Measurements from ENCODE around the gene FAM168A.

Gene FAM168A

DNA sequence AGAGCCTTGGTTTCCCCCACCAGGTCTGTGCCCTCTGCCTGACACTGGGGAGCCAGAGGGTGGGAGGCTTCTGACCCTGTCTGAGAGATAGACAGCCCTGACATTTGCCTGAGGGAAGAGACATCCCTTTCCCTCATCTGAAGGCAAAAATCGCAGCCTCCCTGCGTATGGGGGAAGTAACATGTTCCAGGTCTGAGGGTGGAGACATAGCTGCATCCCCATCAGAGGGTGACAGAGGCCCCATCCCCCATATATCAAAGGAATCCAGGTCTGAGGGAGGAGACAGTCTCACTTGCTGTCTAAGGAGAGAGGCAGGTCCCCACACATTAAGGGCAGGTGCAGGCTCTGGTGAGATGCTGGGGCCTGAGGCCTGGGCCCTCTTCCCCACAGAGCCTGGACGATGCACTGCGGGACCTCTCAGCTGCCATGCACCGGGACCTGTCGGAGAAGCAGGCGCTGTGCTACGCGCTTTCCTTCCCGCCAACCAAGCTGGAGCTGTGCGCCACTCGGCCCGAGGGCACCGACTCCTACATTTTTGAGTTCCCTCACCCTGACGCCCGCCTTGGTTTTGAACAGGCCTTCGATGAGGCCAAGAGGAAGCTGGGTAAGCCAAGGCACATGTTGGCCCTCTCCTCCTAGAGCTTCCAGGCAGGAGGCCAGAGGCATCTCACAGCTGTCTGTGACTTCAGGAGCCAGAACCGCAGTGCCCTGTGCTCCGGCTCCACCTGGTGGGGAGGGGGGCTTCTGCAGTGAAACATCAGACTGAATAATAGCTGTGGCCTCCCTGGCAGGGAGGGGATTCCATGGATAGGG lies 237.8 kb downstream of the FAM168A start:
- TF ChIP-seq, protein P1, sequence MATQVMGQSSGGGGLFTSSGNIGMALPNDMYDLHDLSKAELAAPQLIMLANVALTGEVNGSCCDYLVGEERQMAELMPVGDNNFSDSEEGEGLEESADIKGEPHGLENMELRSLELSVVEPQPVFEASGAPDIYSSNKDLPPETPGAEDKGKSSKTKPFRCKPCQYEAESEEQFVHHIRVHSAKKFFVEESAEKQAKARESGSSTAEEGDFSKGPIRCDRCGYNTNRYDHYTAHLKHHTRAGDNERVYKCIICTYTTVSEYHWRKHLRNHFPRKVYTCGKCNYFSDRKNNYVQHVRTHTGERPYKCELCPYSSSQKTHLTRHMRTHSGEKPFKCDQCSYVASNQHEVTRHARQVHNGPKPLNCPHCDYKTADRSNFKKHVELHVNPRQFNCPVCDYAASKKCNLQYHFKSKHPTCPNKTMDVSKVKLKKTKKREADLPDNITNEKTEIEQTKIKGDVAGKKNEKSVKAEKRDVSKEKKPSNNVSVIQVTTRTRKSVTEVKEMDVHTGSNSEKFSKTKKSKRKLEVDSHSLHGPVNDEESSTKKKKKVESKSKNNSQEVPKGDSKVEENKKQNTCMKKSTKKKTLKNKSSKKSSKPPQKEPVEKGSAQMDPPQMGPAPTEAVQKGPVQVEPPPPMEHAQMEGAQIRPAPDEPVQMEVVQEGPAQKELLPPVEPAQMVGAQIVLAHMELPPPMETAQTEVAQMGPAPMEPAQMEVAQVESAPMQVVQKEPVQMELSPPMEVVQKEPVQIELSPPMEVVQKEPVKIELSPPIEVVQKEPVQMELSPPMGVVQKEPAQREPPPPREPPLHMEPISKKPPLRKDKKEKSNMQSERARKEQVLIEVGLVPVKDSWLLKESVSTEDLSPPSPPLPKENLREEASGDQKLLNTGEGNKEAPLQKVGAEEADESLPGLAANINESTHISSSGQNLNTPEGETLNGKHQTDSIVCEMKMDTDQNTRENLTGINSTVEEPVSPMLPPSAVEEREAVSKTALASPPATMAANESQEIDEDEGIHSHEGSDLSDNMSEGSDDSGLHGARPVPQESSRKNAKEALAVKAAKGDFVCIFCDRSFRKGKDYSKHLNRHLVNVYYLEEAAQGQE (IDR thresholded peaks at IDR 0.05; ENCODE audit: insufficient replicate concordance, low read depth), result no peak
- TF ChIP-seq, protein P2, sequence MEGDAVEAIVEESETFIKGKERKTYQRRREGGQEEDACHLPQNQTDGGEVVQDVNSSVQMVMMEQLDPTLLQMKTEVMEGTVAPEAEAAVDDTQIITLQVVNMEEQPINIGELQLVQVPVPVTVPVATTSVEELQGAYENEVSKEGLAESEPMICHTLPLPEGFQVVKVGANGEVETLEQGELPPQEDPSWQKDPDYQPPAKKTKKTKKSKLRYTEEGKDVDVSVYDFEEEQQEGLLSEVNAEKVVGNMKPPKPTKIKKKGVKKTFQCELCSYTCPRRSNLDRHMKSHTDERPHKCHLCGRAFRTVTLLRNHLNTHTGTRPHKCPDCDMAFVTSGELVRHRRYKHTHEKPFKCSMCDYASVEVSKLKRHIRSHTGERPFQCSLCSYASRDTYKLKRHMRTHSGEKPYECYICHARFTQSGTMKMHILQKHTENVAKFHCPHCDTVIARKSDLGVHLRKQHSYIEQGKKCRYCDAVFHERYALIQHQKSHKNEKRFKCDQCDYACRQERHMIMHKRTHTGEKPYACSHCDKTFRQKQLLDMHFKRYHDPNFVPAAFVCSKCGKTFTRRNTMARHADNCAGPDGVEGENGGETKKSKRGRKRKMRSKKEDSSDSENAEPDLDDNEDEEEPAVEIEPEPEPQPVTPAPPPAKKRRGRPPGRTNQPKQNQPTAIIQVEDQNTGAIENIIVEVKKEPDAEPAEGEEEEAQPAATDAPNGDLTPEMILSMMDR (IDR thresholded peaks at IDR 0.05; ENCODE audit: insufficient read depth, low read length), result peak; percentile 55
- Histone ChIP-seq H3K27me3 (ENCODE audit: insufficient read depth, poor library complexity, severe bottlenecking) (no peaks in the 10 kb centered on the region), H3K4me3 (replicated peaks; ENCODE audit: insufficient read depth, low read length) (no peak overlapping the region), H3K27ac (replicated peaks) (no peak overlapping the region)
- peak in 1 of 2 experiments; percentile 54 for DNase-seq (ENCODE audit: low read depth in 1 of 2, low spot score in 1 of 2)

DNA sequence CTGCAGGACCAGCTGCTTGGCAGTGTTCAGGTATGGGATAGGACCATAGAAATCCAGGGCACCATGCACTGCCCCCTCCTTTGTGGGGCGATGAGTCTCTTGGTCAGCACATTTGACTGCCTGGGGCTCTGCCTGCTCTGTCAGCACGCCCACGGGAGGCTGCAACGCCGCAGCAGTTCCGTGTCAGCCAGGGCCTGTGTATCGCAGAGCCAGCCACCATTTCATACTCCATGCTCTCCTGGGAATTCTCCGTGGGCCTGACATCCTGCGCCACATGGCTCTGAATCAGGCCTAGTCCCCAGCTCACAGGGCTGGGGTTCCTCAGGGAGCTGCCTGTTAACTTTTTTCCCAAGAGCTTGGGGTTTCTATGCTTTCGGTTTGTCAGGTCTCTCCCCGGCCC lies 238.6 kb downstream of the FAM168A start:
- no peak for DNase-seq (ENCODE audit: low read depth in 1 of 2, low spot score in 1 of 2)
- Histone ChIP-seq H3K27me3 (ENCODE audit: insufficient read depth, poor library complexity, severe bottlenecking) (no peaks in the 10 kb centered on the region), H3K27ac (replicated peaks) (no peak overlapping the region), H3K4me3 (replicated peaks; ENCODE audit: insufficient read depth, low read length) (no peak overlapping the region)
- TF ChIP-seq, protein P1 (IDR thresholded peaks at IDR 0.05; ENCODE audit: insufficient replicate concordance, low read depth), result no peak
- no peak for TF ChIP-seq SPI1 (IDR thresholded peaks at IDR 0.05; ENCODE audit: borderline replicate concordance, low read depth)
- no peak for TF ChIP-seq POLR2AphosphoS5 (IDR thresholded peaks at IDR 0.05; ENCODE audit: low read depth)
- TF ChIP-seq GABPA (IDR thresholded peaks at IDR 0.05; ENCODE audit: low read depth), result no peak
- TF ChIP-seq, protein P2 (IDR thresholded peaks at IDR 0.05; ENCODE audit: insufficient read depth, low read length), result no peak

DNA sequence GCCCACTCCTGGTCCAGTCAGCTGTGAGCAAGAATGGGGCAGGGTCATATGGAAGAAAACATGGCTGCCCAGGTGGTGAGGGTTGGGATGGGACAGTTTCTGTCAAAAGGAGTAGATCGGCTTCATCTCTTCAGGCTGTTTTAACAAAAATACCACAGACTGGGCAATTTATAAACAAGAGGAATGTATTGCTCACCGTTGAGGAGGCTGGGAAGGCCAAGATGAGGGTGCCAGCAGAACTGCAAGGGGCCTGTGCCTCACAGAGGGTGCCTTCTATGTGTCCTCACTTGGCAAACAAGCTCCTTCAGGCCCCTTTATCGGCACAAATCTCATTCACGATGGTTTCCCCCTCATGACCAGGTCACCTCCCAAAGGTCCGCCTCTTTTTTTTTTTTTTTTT lies 239.8 kb downstream of the FAM168A start:
- DNase-seq (ENCODE audit: low read depth in 1 of 2, low spot score in 1 of 2), result no peak
- H3K27ac ChIP-seq (replicated peaks), result no peak overlapping the region
- TF ChIP-seq, protein P2 (IDR thresholded peaks at IDR 0.05; ENCODE audit: insufficient read depth, low read length), result no peak
- no peak for TF ChIP-seq GABPA (IDR thresholded peaks at IDR 0.05; ENCODE audit: low read depth)
- no peak for TF ChIP-seq POLR2AphosphoS5 (IDR thresholded peaks at IDR 0.05; ENCODE audit: low read depth)
- no peak for TF ChIP-seq SPI1 (IDR thresholded peaks at IDR 0.05; ENCODE audit: borderline replicate concordance, low read depth)
- TF ChIP-seq, protein P1 (IDR thresholded peaks at IDR 0.05; ENCODE audit: insufficient replicate concordance, low read depth), result no peak
- H3K27me3 ChIP-seq (ENCODE audit: insufficient read depth, poor library complexity, severe bottlenecking), result no peaks in the 10 kb centered on the region
- H3K4me3 ChIP-seq (replicated peaks; ENCODE audit: insufficient read depth, low read length), result no peak overlapping the region

Measured in HL-60 (cell line).